Measurements from ENCODE around the gene KNCN.

The KNCN gene

GRCh38 chr1:46497665-46498064 is 53.8 kb downstream of the KNCN start:
- no peak for DNase-seq (ENCODE audit: low spot score)

GRCh38 chr1:46497020-46497419 is 54.4 kb downstream of the KNCN start:
- no peak for DNase-seq (ENCODE audit: low spot score)

- DNase-seq (ENCODE audit: low spot score), result no peak
Observed at GRCh38 chr1:46496505-46496904, 54.9 kb downstream of the KNCN start.

GRCh38 chr1:46495778-46496177 is 55.7 kb downstream of the KNCN start:
- DNase-seq (ENCODE audit: low spot score), result no peak

All from ecto neural progenitor cell (in vitro differentiated cells).